SH-SY5Y (cell line): ENCODE results near the gene RGS9.

ENCODE experiments used
- GATA2 ChIP-seq: IDR thresholded peaks from 2 replicates; pipeline ENCODE4 v1.6.1; 2011; ENCODE audit warnings: mild to moderate bottlenecking, low read depth, low read length
- GATA3 ChIP-seq: IDR thresholded peaks from 2 replicates; pipeline ENCODE4 v1.6.1; 2011; ENCODE audit warnings: low read depth, mild to moderate bottlenecking, low read length, moderate library complexity

- TF ChIP-seq GATA2 (no peak), GATA3 (no peak)
Observed at GRCh38 chr17:65155622-65156021, 18.5 kb downstream of the RGS9 start.
